GM12878 (cell line): ENCODE data around the gene SIGLECL1. TPM values are rescaled to one million over a fixed set of nuclear protein-coding genes. Genes with fewer than 3 reads are reported as not detected.

Experiments
- ATAC-seq: fragments of 200-7000 bp; cut with Tn5 transposase; 3 replicates; pipeline ENCODE4 v1.9.1; 2020; ENCODE audit warnings: mild to moderate bottlenecking, moderate library complexity
- BruUV-seq: library from RNA; stranded (reverse); fragments of 400-500 nt; replicated peaks from 2 replicates; lab custom pipeline; 2021; lab: Mats Ljungman, UMichigan
- CTCF ChIA-PET: fragments of 300-600 bp; sonication (Branson Sonifier 250); formaldehyde crosslinking; extraction: SDS; loops from one replicate; lab custom pipeline; 2021; ENCODE audit warnings: inconsistent platforms; lab: Yijun Ruan, JAX
- POLR2A ChIA-PET: fragments of 350-600 bp; formaldehyde crosslinking; extraction: SDS; loops from one replicate; lab custom pipeline; 2021; ENCODE audit warnings: inconsistent platforms; lab: Charles Lee
- RAD21 ChIA-PET: fragments of 300-600 bp; sonication (Branson Sonifier 250); formaldehyde crosslinking; loops from one replicate; lab custom pipeline; 2023; ENCODE audit warnings: antibody characterized with exemption; ENCODE audit not compliant: unreplicated experiment; lab: Charles Lee
- SMC1A ChIA-PET: fragments of 300-600 bp; sonication (Branson Sonifier 250); formaldehyde crosslinking; loops from one replicate; lab custom pipeline; 2023; ENCODE audit not compliant: unreplicated experiment, uncharacterized antibody; lab: Charles Lee
- DNase-seq: peaks from one replicate; pipeline ENCODE4 v3.0.0-alpha.2; 2011; ENCODE audit warnings: low read depth, low spot score
- FAIRE-seq: peaks from 3 replicates; lab custom pipeline; 2011; peaks lifted over from hg19 to GRCh38; lab: Jason Lieb, UNC
- H2AFZ ChIP-seq: 2 replicates; pipeline ENCODE4 v1.6.0; 2011; ENCODE audit warnings: low read depth, low read length, control low read depth; ENCODE audit not compliant: control insufficient read depth
- H3K27ac ChIP-seq: 2 replicates; pipeline ENCODE4 v1.5.1; 2011; ENCODE audit warnings: control low read depth; ENCODE audit not compliant: control insufficient read depth, insufficient read depth
- H3K27me3 ChIP-seq, 2 experiments: replicated peaks in 1 of 2; 2 replicates each; pipeline versions ENCODE4 v1.6.0 to v1.6.1; 2011; ENCODE audit warnings: low read length in 1 of 2; ENCODE audit not compliant: control insufficient read depth in 2 of 2, insufficient read depth in 2 of 2
- H3K36me3 ChIP-seq, 2 experiments: 2 replicates each; pipeline ENCODE4 v1.5.1; 2011; ENCODE audit warnings: low read length in 1 of 2; ENCODE audit not compliant: control insufficient read depth in 2 of 2, insufficient read depth in 2 of 2
- H3K4me1 ChIP-seq: 2 replicates; pipeline ENCODE4 v1.6.1; 2011; ENCODE audit warnings: mild to moderate bottlenecking, low read length, moderate library complexity, mixed read lengths; ENCODE audit not compliant: control insufficient read depth, insufficient read depth
- H3K4me2 ChIP-seq: 2 replicates; pipeline ENCODE4 v1.6.0; 2011; ENCODE audit warnings: control low read depth; ENCODE audit not compliant: control insufficient read depth, insufficient read depth
- H3K4me3 ChIP-seq: fragments of 200-600 bp; sonication (generic); 2 replicates; pipeline ENCODE4 v1.5.1; 2016
- H3K79me2 ChIP-seq: 2 replicates; pipeline ENCODE4 v1.6.0; 2011; ENCODE audit warnings: low read length; ENCODE audit not compliant: control insufficient read depth, insufficient read depth
- H3K9ac ChIP-seq: 2 replicates; pipeline ENCODE4 v1.8.0; 2011; ENCODE audit warnings: low read length, control low read depth, mixed read lengths; ENCODE audit not compliant: control insufficient read depth, insufficient read depth
- H3K9me3 ChIP-seq: replicated peaks from 3 replicates; pipeline ENCODE4 v1.5.1; 2011; ENCODE audit warnings: mild to moderate bottlenecking, low read length; ENCODE audit not compliant: control insufficient read depth, insufficient read depth
- H4K20me1 ChIP-seq: 2 replicates; pipeline ENCODE4 v1.6.0; 2011; ENCODE audit not compliant: control insufficient read depth, insufficient read depth
- ASH2L ChIP-seq: fragments of 300-600, 200-600 bp; sonication (generic); IDR thresholded peaks from 2 replicates; pipeline ENCODE4 v1.6.1; 2017; ENCODE audit warnings: low read depth, mild to moderate bottlenecking, borderline replicate concordance
- CBX3 ChIP-seq: fragments of 200-600 bp; sonication (generic); IDR thresholded peaks from 2 replicates; pipeline ENCODE4 v1.6.1; 2016; ENCODE audit warnings: low read depth, borderline replicate concordance
- CHD4 ChIP-seq: fragments of 200-600 bp; sonication (generic); IDR thresholded peaks from 2 replicates; pipeline ENCODE4 v1.6.1; 2016; ENCODE audit warnings: mild to moderate bottlenecking
- DPF2 ChIP-seq: fragments of 450-650 bp; IDR thresholded peaks from 2 replicates; pipeline ENCODE4 v1.6.1; 2017; ENCODE audit warnings: mild to moderate bottlenecking
- ESRRA ChIP-seq: IDR thresholded peaks from 2 replicates; pipeline ENCODE4 v1.6.1; 2012; ENCODE audit warnings: mild to moderate bottlenecking, low read length, improper control_type of control experiment
- HDAC6 ChIP-seq: fragments of 200-600 bp; sonication (generic); IDR thresholded peaks from one replicate; pipeline ENCODE4 v1.8.0; 2017; ENCODE audit warnings: antibody characterized with exemption; ENCODE audit not compliant: unreplicated experiment
- JUND ChIP-seq: IDR thresholded peaks from 2 replicates; pipeline ENCODE4 v1.6.1; 2012; ENCODE audit warnings: low read depth, mild to moderate bottlenecking, low read length, improper control_type of control experiment, moderate library complexity
- MTA2 ChIP-seq: fragments of 450-650 bp; IDR thresholded peaks from 2 replicates; pipeline ENCODE4 v1.6.1; 2016; ENCODE audit warnings: low read depth, mild to moderate bottlenecking, moderate library complexity
- SMC3 ChIP-seq: IDR thresholded peaks from 2 replicates; pipeline ENCODE4 v1.6.1; 2011; ENCODE audit warnings: low read length, improper control_type of control experiment, borderline replicate concordance
- SREBF1 ChIP-seq: IDR thresholded peaks from 2 replicates; pipeline ENCODE4 v1.6.1; 2012; ENCODE audit warnings: mild to moderate bottlenecking, low read length
- STAT1 ChIP-seq: fragments of 450-650 bp; conservative IDR thresholded peaks from 2 replicates; pipeline ENCODE4 v1.6.1; 2014; ENCODE audit warnings: antibody characterized with exemption, mild to moderate bottlenecking
- SUPT20H ChIP-seq: IDR thresholded peaks from 2 replicates; pipeline ENCODE4 v1.6.1; 2011; ENCODE audit warnings: low read depth, mild to moderate bottlenecking, low read length, moderate library complexity, borderline replicate concordance; ENCODE audit not compliant: control insufficient read depth
- TCF12 ChIP-seq: IDR thresholded peaks from 2 replicates; pipeline ENCODE4 v1.6.1; 2011; ENCODE audit warnings: low read depth, mild to moderate bottlenecking, low read length
- TCF7 ChIP-seq: IDR thresholded peaks from 2 replicates; pipeline ENCODE4 v1.6.1; 2014; ENCODE audit warnings: antibody characterized with exemption, borderline replicate concordance
- USF1 ChIP-seq: IDR thresholded peaks from 2 replicates; pipeline ENCODE4 v1.6.1; 2011; ENCODE audit warnings: borderline replicate concordance, low read depth, mild to moderate bottlenecking, moderate library complexity, mixed read lengths, low read length; ENCODE audit not compliant: insufficient read depth; ENCODE audit errors: extremely low read length
- YY1 ChIP-seq: IDR thresholded peaks from 2 replicates; pipeline ENCODE4 v1.6.1; 2011; ENCODE audit warnings: low read depth, mild to moderate bottlenecking, low read length
- WGBS: methylation state at CpG from one replicate; pipeline ENCODE4 v1.1.6; 2016; ENCODE audit warnings: low lambda C conversion rate; ENCODE audit not compliant: insufficient replicate concordance, insufficient coverage; ENCODE audit errors: missing lambda C conversion rate; 5-methylcytosine and 5-hydroxymethylcytosine counted together
- in situ Hi-C: fragments of 300-500 bp; cut with MboI; formaldehyde crosslinking; loops from 9 replicates; pipeline ENCODE4 v1.14.3; 2018; ENCODE audit warnings: mixed read lengths
- intact Hi-C: fragments of 100-400 bp; cut with micrococcal nuclease; formaldehyde crosslinking; loops from one replicate; pipeline ENCODE4 v1.14.2; 2022; ENCODE audit not compliant: unreplicated experiment
- polyA plus RNA-seq, 11 experiments: library from polyadenylated mRNA; depleted of rRNA in 4 of 11; unstranded in 6 of 11; stranded (reverse) in 5 of 11; fragments of >200 nt; fragmentation: Nextera tagmentation in 4 of 11; fragmentation: Illumina TruSeq in 1 of 11; extraction: Ambion mirVana in 4 of 11; extraction: Trizol in 1 of 11; gene quantifications; 1 replicate in 1 of 11; 2 replicates in 10 of 11; pipeline versions ENCODE4 v1.2.1 to v1.2.3, GENCODE V29; 2011 to 2016; ENCODE audit warnings: inconsistent platforms in 2 of 11, missing spikeins in 2 of 11, low read depth in 1 of 11
- total RNA-seq, 4 experiments: library from RNA; depleted of rRNA in 3 of 4; stranded (reverse); fragments of >200 nt in 3 of 4; fragmentation: Illumina TruSeq in 1 of 4; extraction: Trizol in 1 of 4; gene quantifications; 2 replicates each; pipeline versions ENCODE4 v1.2.1 to v1.2.3, GENCODE V29; 2013 to 2021

SIGLECL1 gene
- total and polyA plus RNA-seq, 10 of the 15 experiments (the other 5 are each of a cell fraction or from before 2014, with no cell fraction given): not detected

DNA sequence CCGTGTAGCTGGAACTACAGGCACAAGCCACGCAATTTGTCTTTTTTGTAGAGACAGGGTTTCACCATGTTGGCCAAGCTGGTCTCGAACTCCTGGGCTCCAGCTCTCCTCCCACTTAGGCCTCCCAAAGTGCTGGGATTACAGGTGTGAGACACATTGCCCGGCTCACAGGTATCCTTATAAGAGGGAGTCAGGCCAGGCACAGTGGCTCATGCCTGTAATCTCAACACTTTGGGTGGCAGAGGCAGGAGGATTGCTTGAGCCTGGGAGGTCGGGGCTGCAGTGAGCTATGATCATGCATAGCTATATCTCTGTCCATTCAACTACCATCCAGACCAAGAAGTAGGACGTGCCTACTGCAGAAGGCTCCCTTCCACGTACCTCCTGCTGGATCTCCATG, 50.4 kb downstream of the SIGLECL1 start:
- Histone ChIP-seq H3K27ac (no peak overlapping the region), H3K4me2 (no peak overlapping the region), H3K27me3 (peaks cover 0 to 1% of the 10 kb centered on the region in 2 experiments; a peak in 1 of 4 replicates), H3K4me3 (no peak overlapping the region), H4K20me1 (no peaks in the 10 kb centered on the region), H3K9ac (no peak overlapping the region), H2AFZ (no peak overlapping the region), H3K9me3 (no peaks in the 10 kb centered on the region; the same call in 2 of the 3 replicates), H3K79me2 (no peaks in the 10 kb centered on the region), H3K4me1 (no peaks in the 10 kb centered on the region), H3K36me3 (no peaks in the 10 kb centered on the region)
- CTCF ChIA-PET: no interaction called here
- FAIRE-seq (no peak), ATAC-seq (no peak), DNase-seq (no peak)
- POLR2A ChIA-PET: no interaction called here
- RAD21 ChIA-PET: no interaction called here
- SMC1A ChIA-PET: no interaction called here
- TF ChIP-seq SUPT20H (no peak), MTA2 (no peak), ASH2L (no peak), HDAC6 (no peak), USF1 (no peak), CBX3 (no peak), JUND (no peak), SMC3 (no peak), STAT1 (no peak), DPF2 (no peak), TCF7 (no peak), ESRRA (no peak), CHD4 (no peak), SREBF1 (no peak), YY1 (no peak), TCF12 (no peak)
- in situ Hi-C loops (no loop called here), intact Hi-C loops (no loop called here)
- no TSS peak for BruUV-seq
- 12% methylated on average over 7 of the region's 7 CpGs for WGBS
